ENCODE results near the gene ATP8A2.

DNA sequence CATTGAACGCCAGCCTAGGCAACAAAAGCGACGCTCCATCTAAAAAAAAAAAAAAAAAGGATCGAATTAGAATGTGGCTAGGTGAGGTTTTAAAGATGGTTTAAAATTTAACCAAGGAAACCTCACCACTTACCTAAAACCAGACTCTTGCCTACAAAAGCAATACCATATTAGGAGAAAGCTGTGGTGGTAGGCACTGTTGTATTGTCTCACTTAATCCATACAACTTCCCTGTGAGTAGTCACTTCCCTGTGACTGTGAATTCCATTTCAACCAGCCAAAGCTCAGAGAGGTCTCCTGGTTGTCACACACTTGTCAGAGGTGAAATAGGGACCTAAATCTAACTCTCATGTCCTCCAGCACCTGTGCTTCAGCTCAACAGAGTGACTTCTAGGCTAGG is 664.6 kb downstream of the ATP8A2 start:
- TF ChIP-seq, protein P1, sequence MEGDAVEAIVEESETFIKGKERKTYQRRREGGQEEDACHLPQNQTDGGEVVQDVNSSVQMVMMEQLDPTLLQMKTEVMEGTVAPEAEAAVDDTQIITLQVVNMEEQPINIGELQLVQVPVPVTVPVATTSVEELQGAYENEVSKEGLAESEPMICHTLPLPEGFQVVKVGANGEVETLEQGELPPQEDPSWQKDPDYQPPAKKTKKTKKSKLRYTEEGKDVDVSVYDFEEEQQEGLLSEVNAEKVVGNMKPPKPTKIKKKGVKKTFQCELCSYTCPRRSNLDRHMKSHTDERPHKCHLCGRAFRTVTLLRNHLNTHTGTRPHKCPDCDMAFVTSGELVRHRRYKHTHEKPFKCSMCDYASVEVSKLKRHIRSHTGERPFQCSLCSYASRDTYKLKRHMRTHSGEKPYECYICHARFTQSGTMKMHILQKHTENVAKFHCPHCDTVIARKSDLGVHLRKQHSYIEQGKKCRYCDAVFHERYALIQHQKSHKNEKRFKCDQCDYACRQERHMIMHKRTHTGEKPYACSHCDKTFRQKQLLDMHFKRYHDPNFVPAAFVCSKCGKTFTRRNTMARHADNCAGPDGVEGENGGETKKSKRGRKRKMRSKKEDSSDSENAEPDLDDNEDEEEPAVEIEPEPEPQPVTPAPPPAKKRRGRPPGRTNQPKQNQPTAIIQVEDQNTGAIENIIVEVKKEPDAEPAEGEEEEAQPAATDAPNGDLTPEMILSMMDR (conservative IDR thresholded peaks at IDR 0.05), result no peak
- TF ChIP-seq ZFX (IDR thresholded peaks at IDR 0.05), result no peak
